ENCODE measurements around the gene MCF2L. TPM values are rescaled to one million over a fixed set of nuclear protein-coding genes. Genes with fewer than 3 reads are reported as not detected.

MCF2L gene
- total and polyA plus RNA-seq, 2 experiments from 2014 or later: 27.6 to 38.6 TPM

DNA sequence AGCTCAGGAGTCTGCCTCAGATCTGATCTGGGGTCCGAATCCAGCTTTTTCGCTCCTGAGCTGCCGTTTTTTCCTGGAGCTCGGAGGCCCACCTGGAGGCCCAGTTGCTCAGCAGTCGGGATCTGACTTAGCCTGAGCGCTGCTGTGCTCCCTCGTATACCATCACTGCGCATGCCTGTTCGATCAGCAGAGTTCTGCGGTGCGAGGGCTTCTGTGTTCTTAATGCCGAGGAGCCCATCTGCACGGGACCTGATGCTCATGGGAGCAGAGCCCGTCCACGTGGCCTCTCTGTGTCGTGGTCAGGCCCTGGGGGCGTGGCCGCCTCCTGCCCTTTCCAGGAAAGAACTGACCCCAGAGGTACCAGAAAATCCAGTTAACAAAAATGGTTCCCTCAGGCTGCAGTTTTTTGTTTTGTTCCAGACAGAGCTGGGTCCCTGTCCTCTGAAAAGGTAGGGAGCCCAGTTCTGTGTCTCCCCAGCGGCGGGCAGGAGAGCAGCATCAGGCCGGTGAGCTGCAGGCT is 57.4 kb downstream of the MCF2L start:
- H3K36me3 ChIP-seq: no peaks in the 10 kb centered on the region
- H3K27me3 ChIP-seq: peaks cover 10% of the 10 kb centered on the region
- TF ChIP-seq, protein P1, sequence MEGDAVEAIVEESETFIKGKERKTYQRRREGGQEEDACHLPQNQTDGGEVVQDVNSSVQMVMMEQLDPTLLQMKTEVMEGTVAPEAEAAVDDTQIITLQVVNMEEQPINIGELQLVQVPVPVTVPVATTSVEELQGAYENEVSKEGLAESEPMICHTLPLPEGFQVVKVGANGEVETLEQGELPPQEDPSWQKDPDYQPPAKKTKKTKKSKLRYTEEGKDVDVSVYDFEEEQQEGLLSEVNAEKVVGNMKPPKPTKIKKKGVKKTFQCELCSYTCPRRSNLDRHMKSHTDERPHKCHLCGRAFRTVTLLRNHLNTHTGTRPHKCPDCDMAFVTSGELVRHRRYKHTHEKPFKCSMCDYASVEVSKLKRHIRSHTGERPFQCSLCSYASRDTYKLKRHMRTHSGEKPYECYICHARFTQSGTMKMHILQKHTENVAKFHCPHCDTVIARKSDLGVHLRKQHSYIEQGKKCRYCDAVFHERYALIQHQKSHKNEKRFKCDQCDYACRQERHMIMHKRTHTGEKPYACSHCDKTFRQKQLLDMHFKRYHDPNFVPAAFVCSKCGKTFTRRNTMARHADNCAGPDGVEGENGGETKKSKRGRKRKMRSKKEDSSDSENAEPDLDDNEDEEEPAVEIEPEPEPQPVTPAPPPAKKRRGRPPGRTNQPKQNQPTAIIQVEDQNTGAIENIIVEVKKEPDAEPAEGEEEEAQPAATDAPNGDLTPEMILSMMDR (IDR thresholded peaks at IDR 0.05; ENCODE audit: low read depth, low read length): no peak

DNA sequence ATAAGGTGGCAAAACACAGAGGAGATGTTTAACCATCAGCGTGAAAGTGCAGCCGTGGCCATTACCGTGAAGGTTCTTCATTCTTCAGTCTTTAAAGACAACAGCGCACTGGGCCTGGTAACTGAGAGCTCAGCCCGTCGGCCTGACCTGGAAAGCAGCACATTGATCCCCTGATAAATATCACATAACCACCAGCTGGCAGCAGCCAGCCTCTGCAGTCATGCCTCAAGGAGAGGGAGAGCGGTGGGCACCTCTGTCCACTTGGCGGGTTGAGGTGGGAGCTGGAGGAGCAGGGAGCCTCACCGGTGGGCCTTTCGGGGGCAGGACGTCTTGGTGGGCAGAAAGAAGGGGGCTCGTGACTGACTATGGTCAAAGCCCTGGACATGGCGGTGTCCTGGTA is 58.1 kb downstream of the MCF2L start:
- Histone ChIP-seq H3K4me3 (no peak overlapping the region), H3K27ac (no peak overlapping the region), H3K36me3 (no peaks in the 10 kb centered on the region), H3K4me1 (ENCODE audit: low read depth) (peaks cover 21% of the 10 kb centered on the region), H3K9me3 (ENCODE audit: low read depth) (no peaks in the 10 kb centered on the region), H3K27me3 (peaks cover 10% of the 10 kb centered on the region)
- DNase-seq (ENCODE audit: low read depth in 1 of 2, low spot score in 1 of 2): no peak
- TF ChIP-seq, protein P1 (IDR thresholded peaks at IDR 0.05; ENCODE audit: low read depth, low read length): no peak

More for the DNA sequence above, 57.4 kb downstream of the MCF2L start:
- no peak for DNase-seq (ENCODE audit: low read depth in 1 of 2, low spot score in 1 of 2)
- no peaks in the 10 kb centered on the region for H3K9me3 ChIP-seq (ENCODE audit: low read depth)
- H3K4me3 ChIP-seq: no peak overlapping the region
- H3K4me1 ChIP-seq (ENCODE audit: low read depth): peaks cover 21% of the 10 kb centered on the region
- no peak overlapping the region for H3K27ac ChIP-seq

DNA sequence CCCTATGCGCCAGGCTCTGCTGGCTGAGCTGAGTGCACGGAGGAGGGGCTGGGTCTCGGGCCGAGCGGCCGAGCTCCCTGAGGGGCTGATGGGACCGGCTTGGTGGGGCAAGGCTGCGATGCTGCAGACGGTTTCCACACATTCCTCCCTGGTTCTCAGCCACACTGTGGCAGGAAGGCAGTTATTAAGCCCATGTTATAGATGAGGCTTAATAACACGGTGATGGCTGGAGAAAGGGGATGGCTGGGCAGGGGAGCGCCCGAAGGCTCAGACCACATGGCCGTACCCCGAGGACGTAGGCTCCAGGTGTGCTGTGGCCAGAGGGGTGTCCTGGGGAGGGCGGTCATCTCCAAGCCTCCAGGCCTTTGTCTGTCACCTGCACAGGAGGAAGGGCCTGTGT is 58.6 kb downstream of the MCF2L start:
- DNase-seq (ENCODE audit: low read depth in 1 of 2, low spot score in 1 of 2): no peak

DNA sequence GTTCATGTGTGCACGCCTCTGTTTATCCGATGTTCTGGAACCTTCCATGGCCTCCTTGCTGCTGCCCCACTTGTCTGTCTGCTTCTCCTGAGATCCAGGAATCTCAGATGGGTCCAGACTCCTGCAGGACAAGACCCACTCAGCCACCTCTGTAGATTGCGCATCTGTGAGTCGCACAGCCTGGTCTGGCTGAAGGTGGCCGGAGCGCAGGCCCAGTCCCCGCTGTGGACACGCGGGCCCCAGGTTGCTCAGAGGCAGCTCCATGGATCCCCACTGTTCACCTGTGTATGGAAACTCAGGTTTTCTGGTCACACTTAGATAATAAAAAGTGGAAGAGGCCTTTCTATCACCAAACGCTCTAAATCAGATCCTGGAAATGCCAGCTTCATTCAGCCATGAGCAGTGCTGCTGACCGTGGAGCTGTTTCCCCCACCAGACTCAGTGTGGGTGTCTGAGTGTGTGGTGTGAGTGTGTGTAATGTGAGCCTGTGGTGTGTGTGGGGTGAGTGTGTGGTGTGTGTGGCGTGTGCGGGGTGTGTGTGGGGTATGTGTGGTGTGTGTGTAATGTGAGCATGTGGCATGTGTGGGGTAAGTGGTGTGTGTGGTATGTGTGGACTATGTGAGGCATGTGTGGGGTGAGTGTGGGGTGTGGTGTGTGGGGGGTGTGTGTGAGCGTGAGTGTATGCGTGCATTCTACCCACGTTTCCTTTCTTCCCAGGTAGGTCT is 59.5 kb downstream of the MCF2L start:
- H3K27ac ChIP-seq: no peak overlapping the region
- no peak for DNase-seq (ENCODE audit: low read depth in 1 of 2, low spot score in 1 of 2)
- H3K27me3 ChIP-seq: peaks cover 10% of the 10 kb centered on the region
- TF ChIP-seq, protein P1 (IDR thresholded peaks at IDR 0.05; ENCODE audit: low read depth, low read length): no peak
- no peaks in the 10 kb centered on the region for H3K36me3 ChIP-seq
- H3K4me1 ChIP-seq (ENCODE audit: low read depth): peaks cover 9% of the 10 kb centered on the region
- H3K9me3 ChIP-seq (ENCODE audit: low read depth): no peaks in the 10 kb centered on the region
- no peak overlapping the region for H3K4me3 ChIP-seq

More for the DNA sequence above, 58.6 kb downstream of the MCF2L start:
- no peak overlapping the region for H3K4me3 ChIP-seq
- H3K27me3 ChIP-seq: peaks cover 10% of the 10 kb centered on the region
- TF ChIP-seq, protein P1 (IDR thresholded peaks at IDR 0.05; ENCODE audit: low read depth, low read length): no peak
- H3K27ac ChIP-seq: no peak overlapping the region
- H3K4me1 ChIP-seq (ENCODE audit: low read depth): peaks cover 17% of the 10 kb centered on the region
- H3K9me3 ChIP-seq (ENCODE audit: low read depth): no peaks in the 10 kb centered on the region
- no peaks in the 10 kb centered on the region for H3K36me3 ChIP-seq

DNA sequence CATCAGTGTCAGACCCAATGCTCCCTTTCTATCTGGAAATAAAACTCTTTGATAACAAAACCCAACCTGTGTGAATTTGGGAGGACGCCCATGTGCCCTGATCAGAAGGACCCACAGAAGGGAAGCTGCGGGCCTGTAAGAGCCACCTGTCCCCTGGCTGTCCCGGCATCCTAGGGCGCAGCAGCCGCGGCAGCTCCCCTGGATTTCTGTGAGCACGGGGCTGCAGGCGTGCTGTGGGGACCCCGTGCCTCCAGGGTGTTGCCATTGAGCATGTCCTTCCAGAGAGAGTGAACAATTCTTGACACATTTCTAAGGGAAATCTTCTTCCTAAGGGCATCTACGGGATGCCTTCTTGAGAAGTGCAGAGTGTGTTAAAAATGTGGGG is 60.0 kb downstream of the MCF2L start:
- TF ChIP-seq, protein P1 (IDR thresholded peaks at IDR 0.05; ENCODE audit: low read depth, low read length): no peak
- no peak overlapping the region for H3K4me3 ChIP-seq
- H3K9me3 ChIP-seq (ENCODE audit: low read depth): no peaks in the 10 kb centered on the region
- H3K27me3 ChIP-seq: peaks cover 10% of the 10 kb centered on the region
- DNase-seq (ENCODE audit: low read depth in 1 of 2, low spot score in 1 of 2): no peak
- peaks cover 3% of the 10 kb centered on the region for H3K4me1 ChIP-seq (ENCODE audit: low read depth)
- no peaks in the 10 kb centered on the region for H3K36me3 ChIP-seq
- H3K27ac ChIP-seq: no peak overlapping the region
